Suprapubic skin (tissue), 4 donors: ENCODE measurements around the gene TAF11L11.

Source experiments
- EP300 ChIP-seq: sonication (generic); formaldehyde crosslinking; IDR thresholded peaks from one replicate; pipeline ENCODE4 v1.6.1; 2017; ENCODE audit warnings: antibody characterized with exemption
- POLR2A ChIP-seq, 2 donors: fragments of 450-650 bp; IDR thresholded peaks; one replicate each; pipeline ENCODE4 v1.6.1; 2017; ENCODE audit warnings: antibody characterized with exemption in 2 of 2, mild to moderate bottlenecking in 2 of 2, moderate library complexity in 2 of 2
- POLR2AphosphoS5 ChIP-seq, 3 donors: sonication (generic); formaldehyde crosslinking; IDR thresholded peaks; one replicate each; pipeline ENCODE4 v1.6.1; 2017; ENCODE audit warnings: antibody characterized with exemption in 3 of 3
- TF ChIP-seq, protein P1 (sequence below), 2 donors: fragments of 200-600 bp in 1 of 2; fragments of 450-650 bp in 1 of 2; sonication (generic) in 1 of 2; IDR thresholded peaks; one replicate each; pipeline ENCODE4 v1.5.1; 2016 to 2019; ENCODE audit warnings: antibody characterized with exemption in 2 of 2, mild to moderate bottlenecking in 1 of 2, moderate library complexity in 1 of 2

DNA sequence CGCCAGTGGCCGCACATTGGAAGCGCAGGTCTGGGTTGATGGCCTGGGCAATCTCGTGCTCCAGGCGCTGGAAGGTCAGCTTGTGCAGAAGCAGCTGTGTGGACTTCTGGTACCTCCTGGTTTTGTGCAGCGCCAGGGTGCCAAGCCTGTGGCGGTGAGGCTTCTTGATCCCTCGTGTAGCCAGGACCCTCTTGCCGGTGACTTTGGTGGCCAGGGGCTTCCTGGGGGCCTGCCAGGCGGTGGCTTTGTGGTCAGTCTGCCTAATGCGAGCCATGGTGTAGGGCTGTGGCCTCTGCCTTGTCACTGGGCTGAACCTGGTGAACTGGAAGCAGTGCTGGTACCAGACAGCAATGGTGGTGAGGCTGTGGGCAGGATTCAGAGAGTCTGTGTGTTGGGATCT lies 21.7 kb downstream of the TAF11L11 start:
- TF ChIP-seq, protein P1, sequence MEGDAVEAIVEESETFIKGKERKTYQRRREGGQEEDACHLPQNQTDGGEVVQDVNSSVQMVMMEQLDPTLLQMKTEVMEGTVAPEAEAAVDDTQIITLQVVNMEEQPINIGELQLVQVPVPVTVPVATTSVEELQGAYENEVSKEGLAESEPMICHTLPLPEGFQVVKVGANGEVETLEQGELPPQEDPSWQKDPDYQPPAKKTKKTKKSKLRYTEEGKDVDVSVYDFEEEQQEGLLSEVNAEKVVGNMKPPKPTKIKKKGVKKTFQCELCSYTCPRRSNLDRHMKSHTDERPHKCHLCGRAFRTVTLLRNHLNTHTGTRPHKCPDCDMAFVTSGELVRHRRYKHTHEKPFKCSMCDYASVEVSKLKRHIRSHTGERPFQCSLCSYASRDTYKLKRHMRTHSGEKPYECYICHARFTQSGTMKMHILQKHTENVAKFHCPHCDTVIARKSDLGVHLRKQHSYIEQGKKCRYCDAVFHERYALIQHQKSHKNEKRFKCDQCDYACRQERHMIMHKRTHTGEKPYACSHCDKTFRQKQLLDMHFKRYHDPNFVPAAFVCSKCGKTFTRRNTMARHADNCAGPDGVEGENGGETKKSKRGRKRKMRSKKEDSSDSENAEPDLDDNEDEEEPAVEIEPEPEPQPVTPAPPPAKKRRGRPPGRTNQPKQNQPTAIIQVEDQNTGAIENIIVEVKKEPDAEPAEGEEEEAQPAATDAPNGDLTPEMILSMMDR (IDR thresholded peaks at IDR 0.05) = no peak
- TF ChIP-seq POLR2A (IDR thresholded peaks at IDR 0.05) = no peak
- TF ChIP-seq POLR2AphosphoS5 (IDR thresholded peaks at IDR 0.05) = no peak
- no peak for TF ChIP-seq EP300
